CD4-positive, alpha-beta T cell (primary cell): Measurements from ENCODE around the gene TMEM47. TPM values are rescaled to one million over a fixed set of nuclear protein-coding genes. Genes with fewer than 3 reads are reported as not detected.

Source experiments
- ATAC-seq: fragments of 200-7000 bp; cut with Tn5 transposase; one replicate; pipeline ENCODE4 v1.10.0; 2022; ENCODE audit warnings: mild to moderate bottlenecking; ENCODE audit not compliant: poor library complexity
- CTCF ChIA-PET: fragments of 350-600 bp; sonication (Branson Sonifier 250); formaldehyde crosslinking; loops from one replicate; lab custom pipeline; 2021; ENCODE audit warnings: antibody characterized with exemption, inconsistent platforms; lab: Charles Lee
- POLR2A ChIA-PET: fragments of 350-600 bp; sonication (Branson Sonifier 250); formaldehyde crosslinking; loops from one replicate; lab custom pipeline; 2021; ENCODE audit warnings: antibody characterized with exemption, inconsistent platforms; lab: Charles Lee
- DNase-seq, 14 experiments: peaks; one replicate each; pipeline ENCODE4 v3.0.0-alpha.2; 2013 to 2020; ENCODE audit warnings: mixed read lengths in 2 of 14
- H3K27ac ChIP-seq, 2 donors: one replicate each; pipeline versions ENCODE4 v1.5.1 to v1.7.0; 2013; ENCODE audit warnings: low read length in 2 of 2, low read depth in 1 of 2, mild to moderate bottlenecking in 1 of 2
- H3K27me3 ChIP-seq, 2 experiments: 1 replicate in 1 of 2; 2 replicates in 1 of 2; pipeline versions ENCODE4 v1.6.1 to v1.7.0; 2013; ENCODE audit warnings: low read length in 2 of 2, control low read depth in 1 of 2, mild to moderate bottlenecking in 1 of 2, moderate library complexity in 1 of 2; ENCODE audit not compliant: insufficient read depth in 2 of 2, control insufficient read depth in 1 of 2
- H3K36me3 ChIP-seq: one replicate; pipeline ENCODE4 v1.6.1; 2013; ENCODE audit warnings: low read length, control low read depth; ENCODE audit not compliant: insufficient read depth
- H3K4me1 ChIP-seq: one replicate; pipeline ENCODE4 v1.6.1; 2013; ENCODE audit warnings: low read length, control low read depth; ENCODE audit not compliant: insufficient read depth
- H3K4me3 ChIP-seq: one replicate; pipeline ENCODE4 v1.5.1; 2013; ENCODE audit warnings: mild to moderate bottlenecking, low read length, moderate library complexity
- H3K9me3 ChIP-seq, 2 experiments: 1 replicate in 1 of 2; 2 replicates in 1 of 2; pipeline versions ENCODE4 v1.6.1 to v1.7.0; 2013; ENCODE audit warnings: low read length in 2 of 2, mild to moderate bottlenecking in 2 of 2, control low read depth in 1 of 2, moderate library complexity in 1 of 2; ENCODE audit not compliant: control insufficient read depth in 1 of 2, insufficient read depth in 1 of 2
- H3K27ac Mint-ChIP-seq: one replicate; pipeline ENCODE4 v1.8.0; 2020; ENCODE audit warnings: mixed read lengths
- H3K27me3 Mint-ChIP-seq: one replicate; pipeline ENCODE4 v1.8.0; 2021; ENCODE audit warnings: mixed read lengths
- H3K36me3 Mint-ChIP-seq: one replicate; pipeline ENCODE4 v1.8.0; 2021; ENCODE audit warnings: low read depth, mixed read lengths
- H3K4me1 Mint-ChIP-seq: one replicate; pipeline ENCODE4 v1.8.0; 2021; ENCODE audit warnings: low read depth, mixed read lengths
- H3K4me3 Mint-ChIP-seq: one replicate; pipeline ENCODE4 v1.8.0; 2020; ENCODE audit warnings: mild to moderate bottlenecking, mixed read lengths
- H3K9me3 Mint-ChIP-seq: one replicate; pipeline ENCODE4 v1.8.0; 2020; ENCODE audit warnings: mixed read lengths
- intact Hi-C, 2 experiments: fragments of 100-400 bp; cut with DNase I in 1 of 2; cut with micrococcal nuclease in 1 of 2; formaldehyde crosslinking; loops; one replicate each; pipeline versions ENCODE4 v1.15.1 to v1.9.0; 2023 to 2025; cut with DNase I, micrococcal nuclease
- total RNA-seq, 174 experiments: library from RNA in 2 of 174; stranded (reverse) in 2 of 174; gene quantifications; one replicate each; pipeline ENCODE4 v1.2.3 and lab custom pipeline; 2021 to 2026
- TF ChIP-seq, protein P1 (sequence below): fragments of 200-600 bp; IDR thresholded peaks from one replicate; pipeline ENCODE4 v1.8.0; 2022; ENCODE audit warnings: antibody characterized with exemption, mild to moderate bottlenecking

Gene TMEM47
- total RNA-seq, 2 experiments from 2014 or later, result not detected

DNA sequence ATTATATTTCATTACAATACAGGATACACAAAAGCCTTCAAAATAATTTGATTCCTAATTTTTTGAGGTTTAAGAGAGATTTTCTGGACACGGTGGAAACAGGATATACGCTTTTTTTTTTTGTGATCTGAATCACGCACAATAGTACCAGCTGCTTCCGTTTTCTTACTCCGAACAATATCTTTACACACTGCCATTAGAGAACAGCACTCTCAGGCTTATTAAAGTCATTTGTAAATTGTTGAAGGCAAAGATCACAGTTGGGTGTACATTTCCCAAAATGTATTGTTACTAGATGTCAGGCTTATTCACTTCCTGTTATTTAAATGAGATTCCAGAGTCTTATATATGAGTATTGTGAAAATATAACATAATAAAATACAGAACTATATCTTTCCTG, 71.5 kb downstream of the TMEM47 start:
- CTCF ChIA-PET, result no interaction called here
- TF ChIP-seq, protein P1, sequence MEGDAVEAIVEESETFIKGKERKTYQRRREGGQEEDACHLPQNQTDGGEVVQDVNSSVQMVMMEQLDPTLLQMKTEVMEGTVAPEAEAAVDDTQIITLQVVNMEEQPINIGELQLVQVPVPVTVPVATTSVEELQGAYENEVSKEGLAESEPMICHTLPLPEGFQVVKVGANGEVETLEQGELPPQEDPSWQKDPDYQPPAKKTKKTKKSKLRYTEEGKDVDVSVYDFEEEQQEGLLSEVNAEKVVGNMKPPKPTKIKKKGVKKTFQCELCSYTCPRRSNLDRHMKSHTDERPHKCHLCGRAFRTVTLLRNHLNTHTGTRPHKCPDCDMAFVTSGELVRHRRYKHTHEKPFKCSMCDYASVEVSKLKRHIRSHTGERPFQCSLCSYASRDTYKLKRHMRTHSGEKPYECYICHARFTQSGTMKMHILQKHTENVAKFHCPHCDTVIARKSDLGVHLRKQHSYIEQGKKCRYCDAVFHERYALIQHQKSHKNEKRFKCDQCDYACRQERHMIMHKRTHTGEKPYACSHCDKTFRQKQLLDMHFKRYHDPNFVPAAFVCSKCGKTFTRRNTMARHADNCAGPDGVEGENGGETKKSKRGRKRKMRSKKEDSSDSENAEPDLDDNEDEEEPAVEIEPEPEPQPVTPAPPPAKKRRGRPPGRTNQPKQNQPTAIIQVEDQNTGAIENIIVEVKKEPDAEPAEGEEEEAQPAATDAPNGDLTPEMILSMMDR, result no peak
- Histone ChIP-seq H3K27me3 (no peaks in the 10 kb centered on the region), H3K9me3 (no peaks in the 10 kb centered on the region), H3K27ac (no peak overlapping the region), H3K36me3 (no peaks in the 10 kb centered on the region), H3K4me3 (no peak overlapping the region), H3K4me1 (no peaks in the 10 kb centered on the region)
- Mint-ChIP-seq H3K9me3 (peaks cover 5% of the 10 kb centered on the region), H3K4me1 (no peaks in the 10 kb centered on the region), H3K36me3 (no peaks in the 10 kb centered on the region), H3K27ac (no peak overlapping the region), H3K4me3 (no peak overlapping the region), H3K27me3 (no peaks in the 10 kb centered on the region)
- no peak for ATAC-seq
- POLR2A ChIA-PET, result no interaction called here
- intact Hi-C loops, result no loop called here
- DNase-seq, result no peak

DNA sequence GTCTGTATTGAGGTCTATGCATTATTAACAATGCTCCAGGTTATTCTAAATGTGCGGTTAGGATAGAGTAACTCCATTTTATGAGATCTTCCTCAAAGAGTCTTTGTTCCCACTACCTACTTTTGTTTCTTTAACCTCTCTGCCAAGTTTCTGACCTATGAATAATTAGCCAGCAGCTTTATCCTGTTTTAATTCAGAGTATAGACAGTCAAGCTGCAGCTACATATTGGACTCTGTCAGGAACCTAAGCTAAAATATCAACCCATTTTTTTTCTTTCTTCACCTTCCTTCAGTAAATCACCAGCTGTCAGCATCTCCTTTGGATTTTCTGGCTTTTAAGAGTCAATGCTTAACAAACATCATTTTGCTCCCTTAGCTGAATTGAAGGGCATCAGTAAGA, 72.3 kb downstream of the TMEM47 start:
- H3K27ac ChIP-seq, result no peak overlapping the region
- no peaks in the 10 kb centered on the region for H3K27me3 Mint-ChIP-seq
- H3K9me3 ChIP-seq, result no peaks in the 10 kb centered on the region
- ChIA-PET CTCF (no interaction called here), POLR2A (no interaction called here)
- ATAC-seq (no peak), DNase-seq (no peak)
- H3K27ac Mint-ChIP-seq, result no peak overlapping the region
- no peaks in the 10 kb centered on the region for H3K36me3 Mint-ChIP-seq
- no peaks in the 10 kb centered on the region for H3K4me1 ChIP-seq
- intact Hi-C loops, result no loop called here
- H3K36me3 ChIP-seq, result no peaks in the 10 kb centered on the region
- no peaks in the 10 kb centered on the region for H3K27me3 ChIP-seq
- no peak overlapping the region for H3K4me3 ChIP-seq
- no peaks in the 10 kb centered on the region for H3K4me1 Mint-ChIP-seq
- TF ChIP-seq, protein P1, result no peak
- no peak overlapping the region for H3K4me3 Mint-ChIP-seq
- H3K9me3 Mint-ChIP-seq, result peaks cover 5% of the 10 kb centered on the region

DNA sequence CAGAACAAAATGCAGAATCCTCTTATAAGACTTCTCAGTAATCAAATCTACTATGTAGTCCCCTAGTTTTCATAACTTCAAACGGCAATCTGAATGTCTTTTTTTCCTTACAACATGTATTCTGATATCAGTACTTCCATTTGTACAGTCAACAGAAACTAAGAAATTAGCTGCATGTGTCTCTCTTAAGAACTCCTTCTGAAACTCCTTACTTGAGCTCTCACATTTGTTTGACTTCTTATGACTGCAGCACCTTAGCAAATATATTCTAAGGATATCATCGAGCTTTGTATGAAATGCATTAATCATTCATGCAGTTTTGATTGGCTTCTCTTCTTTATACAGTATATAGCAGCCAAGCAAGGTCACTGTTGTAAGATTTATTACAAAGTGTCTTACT, 77.0 kb downstream of the TMEM47 start:
- Histone ChIP-seq H3K27ac (no peak overlapping the region), H3K4me1 (no peaks in the 10 kb centered on the region), H3K4me3 (no peak overlapping the region), H3K9me3 (no peaks in the 10 kb centered on the region), H3K27me3 (no peaks in the 10 kb centered on the region), H3K36me3 (no peaks in the 10 kb centered on the region)
- Mint-ChIP-seq H3K4me1 (no peaks in the 10 kb centered on the region), H3K27me3 (no peaks in the 10 kb centered on the region), H3K27ac (no peak overlapping the region), H3K9me3 (peaks cover 3% of the 10 kb centered on the region), H3K4me3 (no peak overlapping the region), H3K36me3 (no peaks in the 10 kb centered on the region)
- TF ChIP-seq, protein P1, result no peak
- DNase-seq (no peak), ATAC-seq (no peak)
- intact Hi-C loops, result no loop called here
- ChIA-PET CTCF (no interaction called here), POLR2A (no interaction called here)
